Suprapubic skin (tissue), 4 donors: ENCODE measurements around the gene ZNF550.

Source experiments
- CTCF ChIP-seq, 2 donors: fragments of 200-600 bp in 1 of 2; fragments of 450-650 bp in 1 of 2; sonication (generic) in 1 of 2; IDR thresholded peaks; one replicate each; pipeline ENCODE4 v1.5.1; 2016 to 2019; ENCODE audit warnings: antibody characterized with exemption in 2 of 2, mild to moderate bottlenecking in 1 of 2, moderate library complexity in 1 of 2
- POLR2A ChIP-seq, 2 donors: fragments of 450-650 bp; IDR thresholded peaks; one replicate each; pipeline ENCODE4 v1.6.1; 2017; ENCODE audit warnings: antibody characterized with exemption in 2 of 2, mild to moderate bottlenecking in 2 of 2, moderate library complexity in 2 of 2
- POLR2AphosphoS5 ChIP-seq, 3 donors: sonication (generic); formaldehyde crosslinking; IDR thresholded peaks; one replicate each; pipeline ENCODE4 v1.6.1; 2017; ENCODE audit warnings: antibody characterized with exemption in 3 of 3

DNA sequence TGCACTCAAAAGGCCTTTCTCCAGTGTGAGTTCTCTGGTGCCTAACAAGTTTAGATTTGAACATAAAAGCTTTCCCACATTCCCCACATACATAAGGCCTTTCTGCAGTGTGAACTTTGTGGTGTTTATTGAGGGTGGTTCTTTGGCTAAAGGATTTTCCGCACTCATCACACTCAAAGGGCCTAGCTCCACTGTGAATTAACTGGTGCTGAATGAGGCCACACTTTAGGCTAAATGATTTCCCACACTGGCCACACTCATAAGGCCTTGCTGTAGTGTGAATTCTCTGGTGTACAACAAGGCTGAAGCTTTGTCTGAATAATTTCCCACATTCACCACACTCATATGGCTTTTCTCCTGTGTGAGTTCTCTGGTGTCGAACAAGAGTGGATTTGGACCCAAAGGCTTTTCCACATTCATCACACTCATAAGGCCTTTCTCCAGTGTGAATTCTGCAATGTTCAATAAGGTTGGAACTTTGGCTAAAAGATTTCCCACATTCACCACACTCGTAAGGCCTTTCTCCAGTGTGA, 12.8 kb upstream of the ZNF550 start:
- TF ChIP-seq CTCF (IDR thresholded peaks at IDR 0.05) (no peak), POLR2AphosphoS5 (IDR thresholded peaks at IDR 0.05) (no peak), POLR2A (IDR thresholded peaks at IDR 0.05) (no peak)
